Glutamatergic neuron (in vitro differentiated cells): ENCODE results near the gene MYL2. TPM values are rescaled to one million over a fixed set of nuclear protein-coding genes. Genes with fewer than 3 reads are reported as not detected.

Source experiments
- DNase-seq: peaks from one replicate; pipeline ENCODE4 v3.0.0; 2022
- H3K27ac Mint-ChIP-seq: one replicate; pipeline ENCODE4 v1.8.0; 2020; ENCODE audit warnings: mild to moderate bottlenecking, mixed read lengths, inconsistent platforms; ENCODE audit not compliant: unreplicated experiment
- H3K27me3 Mint-ChIP-seq: one replicate; pipeline ENCODE4 v1.8.0; 2020; ENCODE audit warnings: mild to moderate bottlenecking, moderate library complexity, mixed read lengths, inconsistent platforms; ENCODE audit not compliant: unreplicated experiment
- H3K36me3 Mint-ChIP-seq: one replicate; pipeline ENCODE4 v1.8.0; 2020; ENCODE audit warnings: mild to moderate bottlenecking, mixed read lengths, inconsistent platforms; ENCODE audit not compliant: unreplicated experiment
- H3K4me1 Mint-ChIP-seq: one replicate; pipeline ENCODE4 v1.8.0; 2020; ENCODE audit warnings: mild to moderate bottlenecking, low read depth, mixed read lengths, inconsistent platforms; ENCODE audit not compliant: unreplicated experiment
- H3K4me3 Mint-ChIP-seq: one replicate; pipeline ENCODE4 v1.8.0; 2020; ENCODE audit warnings: mild to moderate bottlenecking, mixed read lengths, inconsistent platforms; ENCODE audit not compliant: unreplicated experiment
- H3K9me3 Mint-ChIP-seq: one replicate; pipeline ENCODE4 v1.8.0; 2020; ENCODE audit warnings: mild to moderate bottlenecking, moderate library complexity, mixed read lengths, inconsistent platforms; ENCODE audit not compliant: unreplicated experiment
- CTCF ChIP-seq: fragments of 200-600 bp; sonication (generic); IDR thresholded peaks from one replicate; pipeline ENCODE4 v1.5.0; 2021; ENCODE audit not compliant: partially characterized antibody, unreplicated experiment
- total RNA-seq: library from RNA; stranded (reverse); fragmentation: NEBNext Ultra II Directional; extraction: Animal tissue kit (Norgen Biotek cat#: 25700); gene quantifications from one replicate; pipeline ENCODE4 v1.2.1, GENCODE V29; 2021; ENCODE audit not compliant: unreplicated experiment

MYL2 gene
- total RNA-seq, 1 donor from 2014 or later, result not detected

GRCh38 chr12:110908377-110909152, 11.8 kb downstream of the MYL2 start:
- Mint-ChIP-seq H3K4me1 (peaks cover 6% of the 10 kb centered on the region), H3K4me3 (no peak overlapping the region), H3K27me3 (peaks cover 11% of the 10 kb centered on the region), H3K9me3 (peaks cover 5% of the 10 kb centered on the region), H3K36me3 (no peaks in the 10 kb centered on the region), H3K27ac (no peak overlapping the region)
- DNase-seq, result no peak
- no peak for TF ChIP-seq CTCF

GRCh38 chr12:110907583-110907982, 12.8 kb downstream of the MYL2 start:
- H3K27me3 Mint-ChIP-seq, result peaks cover 12% of the 10 kb centered on the region
- H3K4me1 Mint-ChIP-seq, result peaks cover 6% of the 10 kb centered on the region
- no peak overlapping the region for H3K27ac Mint-ChIP-seq
- H3K36me3 Mint-ChIP-seq, result no peaks in the 10 kb centered on the region
- TF ChIP-seq CTCF, result no peak
- peaks cover 6% of the 10 kb centered on the region for H3K9me3 Mint-ChIP-seq
- no peak for DNase-seq
- no peak overlapping the region for H3K4me3 Mint-ChIP-seq

GRCh38 chr12:110906985-110907384, 13.4 kb downstream of the MYL2 start:
- H3K27me3 Mint-ChIP-seq, result peaks cover 12% of the 10 kb centered on the region
- TF ChIP-seq CTCF, result no peak
- H3K4me3 Mint-ChIP-seq, result no peak overlapping the region
- H3K9me3 Mint-ChIP-seq, result peaks cover 9% of the 10 kb centered on the region
- H3K36me3 Mint-ChIP-seq, result no peaks in the 10 kb centered on the region
- no peak for DNase-seq
- H3K27ac Mint-ChIP-seq, result no peak overlapping the region
- H3K4me1 Mint-ChIP-seq, result peaks cover 6% of the 10 kb centered on the region

- Mint-ChIP-seq H3K9me3 (peaks cover 9% of the 10 kb centered on the region), H3K27ac (no peak overlapping the region), H3K27me3 (peaks cover 12% of the 10 kb centered on the region), H3K36me3 (no peaks in the 10 kb centered on the region), H3K4me1 (peaks cover 6% of the 10 kb centered on the region), H3K4me3 (no peak overlapping the region)
- DNase-seq, result no peak
- no peak for TF ChIP-seq CTCF
These were observed 13.9 kb downstream of the MYL2 start for GRCh38 chr12:110906516-110906915.

GRCh38 chr12:110906083-110906482, 14.3 kb downstream of the MYL2 start:
- no peak for TF ChIP-seq CTCF
- Mint-ChIP-seq H3K27me3 (peaks cover 13% of the 10 kb centered on the region), H3K9me3 (peaks cover 9% of the 10 kb centered on the region), H3K4me3 (no peak overlapping the region), H3K36me3 (no peaks in the 10 kb centered on the region), H3K4me1 (peaks cover 6% of the 10 kb centered on the region), H3K27ac (no peak overlapping the region)
- DNase-seq, result no peak
